Head of caudate nucleus (tissue), 42 donors: ENCODE data around the gene CKMT1A.
"Not testable (repeated sequence)": the region's sequence is repeated elsewhere in the genome, so short reads cannot be mapped to it uniquely, and the experiment has no call there.

Experiments
- DNase-seq, 42 donors: peaks; one replicate each; pipeline versions ENCODE4 v3.0.0 to v3.0.0-alpha.2; 2020 to 2021; ENCODE audit warnings: mixed read lengths in 7 of 42
- intact Hi-C: fragments of 100-400 bp; cut with DNase I; formaldehyde crosslinking; loops from one replicate; pipeline ENCODE4 v1.15.0; 2022

The CKMT1A gene

DNA sequence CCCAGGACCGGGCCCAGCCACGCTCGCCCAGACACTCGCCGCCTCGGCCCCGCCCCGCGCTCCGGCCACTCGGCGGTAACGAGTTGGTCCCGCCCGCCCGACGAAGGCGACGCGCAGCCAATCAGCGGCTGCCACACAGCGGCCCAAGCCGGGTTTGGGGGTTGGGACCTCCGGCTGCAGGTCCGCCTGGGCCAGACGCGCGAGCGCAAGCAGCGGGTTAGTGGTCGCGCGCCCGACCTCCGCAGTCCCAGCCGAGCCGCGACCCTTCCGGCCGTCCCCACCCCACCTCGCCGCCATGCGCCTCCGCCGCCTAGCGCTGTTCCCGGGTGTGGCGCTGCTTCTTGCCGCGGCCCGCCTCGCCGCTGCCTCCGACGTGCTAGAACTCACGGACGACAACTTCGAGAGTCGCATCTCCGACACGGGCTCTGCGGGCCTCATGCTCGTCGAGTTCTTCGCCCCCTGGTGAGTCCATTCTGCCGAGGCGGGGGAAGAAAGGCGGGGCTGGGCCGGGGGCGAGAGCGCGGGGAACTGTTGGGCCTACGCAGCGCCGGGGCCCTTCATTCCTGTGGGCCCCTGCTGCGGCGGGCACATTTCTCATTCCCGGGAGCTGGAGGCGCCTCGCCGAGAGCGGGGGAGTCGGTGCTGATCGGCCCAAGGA is 52.7 kb downstream of the CKMT1A start, which contains the start of gene PDIA3:
Gene PDIA3 (plus strand): TSS at position 194 of the 658 bp plus-strand sequence. CDS start 102 bp downstream, at position 296.
- peak; percentile 84 to 98 (median 96) for DNase-seq
- intact Hi-C loops: loop anchor here (5.0 to 10.0 kb wide), 2 partner anchors 48 to 229 kb away; partner anchors contain the start of genes MAP1A and SERF2

DNA sequence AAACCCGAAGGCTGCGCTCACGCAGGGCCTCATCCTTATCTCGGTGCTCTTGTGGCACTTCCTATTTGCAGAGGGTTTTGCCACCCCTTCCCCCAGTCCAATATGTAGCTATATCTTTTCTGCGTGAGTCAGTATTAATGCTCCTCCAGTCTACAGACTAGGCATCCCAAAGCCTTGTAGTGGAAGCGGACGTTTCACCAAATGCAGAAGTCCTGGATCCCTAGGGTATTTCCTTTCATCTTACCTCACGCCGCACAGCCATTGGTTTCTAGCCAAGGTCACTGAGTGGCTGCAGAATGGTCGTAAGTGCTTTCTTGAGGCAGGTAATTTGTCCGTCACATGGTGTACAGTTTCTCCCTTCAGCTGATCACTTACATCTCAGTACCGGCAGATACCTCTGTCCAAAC is 53.2 kb downstream of the CKMT1A start:
- DNase-seq: not testable (repeated sequence)
- intact Hi-C loops: loop anchor here (5.0 to 10.0 kb wide), 2 partner anchors 48 to 230 kb away; partner anchors contain the start of genes MAP1A and SERF2

DNA sequence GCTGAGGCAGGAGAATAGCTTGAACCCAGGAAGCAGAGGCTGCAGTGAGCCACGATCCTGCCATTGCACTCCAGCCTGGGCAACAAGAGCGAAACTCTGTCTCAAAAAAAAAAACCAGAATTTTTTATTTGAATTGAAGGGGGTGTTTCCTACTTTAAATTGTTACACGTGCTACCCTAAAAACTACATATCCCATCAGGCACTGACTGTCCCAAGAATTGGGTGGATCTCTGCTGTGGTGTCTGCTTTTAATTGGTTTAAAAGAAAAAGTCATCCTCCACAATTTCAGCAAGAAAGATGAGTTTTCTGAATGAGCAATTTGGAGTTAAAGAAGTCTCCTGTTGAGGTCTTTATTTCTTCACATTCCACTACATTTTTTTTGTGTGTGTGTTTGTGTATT is 54.7 kb downstream of the CKMT1A start:
- intact Hi-C loops: loop anchor here (5.0 to 10.0 kb wide), 2 partner anchors 46 to 231 kb away; partner anchors contain the start of genes MAP1A and SERF2
- no peak for DNase-seq
